ENCODE measurements around the gene KISS1R.

The KISS1R gene

GRCh38 chr19:896999-897398 is 20.1 kb upstream of the KISS1R start:
- in situ Hi-C loops (cut with HindIII; ENCODE audit: low pct_ligation_motif_present, low pct_unique_long_range_greater_than_20kb, low sequenced_read_pairs), result no loop called here
- no peak for DNase-seq

- DNase-seq, result no peak
- in situ Hi-C loops (cut with HindIII; ENCODE audit: low pct_ligation_motif_present, low pct_unique_long_range_greater_than_20kb, low sequenced_read_pairs), result no loop called here
Observed at GRCh38 chr19:897442-898039, 19.6 kb upstream of the KISS1R start.

- in situ Hi-C loops (cut with HindIII; ENCODE audit: low pct_ligation_motif_present, low pct_unique_long_range_greater_than_20kb, low sequenced_read_pairs), result no loop called here
- DNase-seq, result no peak
Observed at GRCh38 chr19:898663-899062, 18.5 kb upstream of the KISS1R start.

GRCh38 chr19:899336-900042 is 17.6 kb upstream of the KISS1R start:
- in situ Hi-C loops (cut with HindIII; ENCODE audit: low pct_ligation_motif_present, low pct_unique_long_range_greater_than_20kb, low sequenced_read_pairs), result no loop called here
- DNase-seq, result no peak

GRCh38 chr19:900043-900301 is 17.2 kb upstream of the KISS1R start:
- no peak for DNase-seq
- in situ Hi-C loops (cut with HindIII; ENCODE audit: low pct_ligation_motif_present, low pct_unique_long_range_greater_than_20kb, low sequenced_read_pairs), result no loop called here

- in situ Hi-C loops (cut with HindIII; ENCODE audit: low pct_ligation_motif_present, low pct_unique_long_range_greater_than_20kb, low sequenced_read_pairs), result no loop called here
- DNase-seq, result no peak
Observed at GRCh38 chr19:900302-901111, 16.6 kb upstream of the KISS1R start.

GRCh38 chr19:901216-902092 is 15.7 kb upstream of the KISS1R start:
- DNase-seq, result no peak
- in situ Hi-C loops (cut with HindIII; ENCODE audit: low pct_ligation_motif_present, low pct_unique_long_range_greater_than_20kb, low sequenced_read_pairs), result no loop called here

GRCh38 chr19:902093-902370 is 15.1 kb upstream of the KISS1R start:
- in situ Hi-C loops (cut with HindIII; ENCODE audit: low pct_ligation_motif_present, low pct_unique_long_range_greater_than_20kb, low sequenced_read_pairs), result no loop called here
- no peak for DNase-seq

GRCh38 chr19:902446-903226 is 14.5 kb upstream of the KISS1R start:
- DNase-seq, result no peak
- in situ Hi-C loops (cut with HindIII; ENCODE audit: low pct_ligation_motif_present, low pct_unique_long_range_greater_than_20kb, low sequenced_read_pairs), result no loop called here

- DNase-seq, result no peak
- in situ Hi-C loops (cut with HindIII; ENCODE audit: low pct_ligation_motif_present, low pct_unique_long_range_greater_than_20kb, low sequenced_read_pairs), result no loop called here
Observed at GRCh38 chr19:903266-903797, 13.8 kb upstream of the KISS1R start.

GRCh38 chr19:904545-904944 is 12.6 kb upstream of the KISS1R start:
- DNase-seq, result no peak
- in situ Hi-C loops (cut with HindIII; ENCODE audit: low pct_ligation_motif_present, low pct_unique_long_range_greater_than_20kb, low sequenced_read_pairs), result no loop called here

- DNase-seq, result no peak
- in situ Hi-C loops (cut with HindIII; ENCODE audit: low pct_ligation_motif_present, low pct_unique_long_range_greater_than_20kb, low sequenced_read_pairs), result no loop called here
Observed at GRCh38 chr19:906480-906879, 10.7 kb upstream of the KISS1R start.

- no peak for DNase-seq
- in situ Hi-C loops (cut with HindIII; ENCODE audit: low pct_ligation_motif_present, low pct_unique_long_range_greater_than_20kb, low sequenced_read_pairs), result no loop called here
Observed at GRCh38 chr19:907183-907853, 9.8 kb upstream of the KISS1R start.

- in situ Hi-C loops (cut with HindIII; ENCODE audit: low pct_ligation_motif_present, low pct_unique_long_range_greater_than_20kb, low sequenced_read_pairs), result no loop called here
- no peak for DNase-seq
Observed at GRCh38 chr19:911197-912033, 5.7 kb upstream of the KISS1R start.

GRCh38 chr19:912181-913079 is 4.7 kb upstream of the KISS1R start:
- no peak for DNase-seq
- in situ Hi-C loops (cut with HindIII; ENCODE audit: low pct_ligation_motif_present, low pct_unique_long_range_greater_than_20kb, low sequenced_read_pairs), result no loop called here

- DNase-seq, result peak; percentile 65
- in situ Hi-C loops (cut with HindIII; ENCODE audit: low pct_ligation_motif_present, low pct_unique_long_range_greater_than_20kb, low sequenced_read_pairs), result no loop called here
Observed at GRCh38 chr19:913080-913748, 3.9 kb upstream of the KISS1R start, which contains the start of gene R3HDM4. R3HDM4 (minus strand) TSS chr19:913219; CDS start chr19:913157, 62 bp downstream.
